ENCODE measurements around the gene PPM1N.

PPM1N gene

GRCh38 chr19:45464274-45464673 lies 34.0 kb upstream of the PPM1N start:
- Histone ChIP-seq H3K4me3 (replicated peaks; ENCODE audit: insufficient read depth, low read length) (no peak overlapping the region), H3K27me3 (ENCODE audit: insufficient read depth, poor library complexity, severe bottlenecking) (no peaks in the 10 kb centered on the region), H3K27ac (replicated peaks) (no peak overlapping the region)
- TF ChIP-seq, protein P1, sequence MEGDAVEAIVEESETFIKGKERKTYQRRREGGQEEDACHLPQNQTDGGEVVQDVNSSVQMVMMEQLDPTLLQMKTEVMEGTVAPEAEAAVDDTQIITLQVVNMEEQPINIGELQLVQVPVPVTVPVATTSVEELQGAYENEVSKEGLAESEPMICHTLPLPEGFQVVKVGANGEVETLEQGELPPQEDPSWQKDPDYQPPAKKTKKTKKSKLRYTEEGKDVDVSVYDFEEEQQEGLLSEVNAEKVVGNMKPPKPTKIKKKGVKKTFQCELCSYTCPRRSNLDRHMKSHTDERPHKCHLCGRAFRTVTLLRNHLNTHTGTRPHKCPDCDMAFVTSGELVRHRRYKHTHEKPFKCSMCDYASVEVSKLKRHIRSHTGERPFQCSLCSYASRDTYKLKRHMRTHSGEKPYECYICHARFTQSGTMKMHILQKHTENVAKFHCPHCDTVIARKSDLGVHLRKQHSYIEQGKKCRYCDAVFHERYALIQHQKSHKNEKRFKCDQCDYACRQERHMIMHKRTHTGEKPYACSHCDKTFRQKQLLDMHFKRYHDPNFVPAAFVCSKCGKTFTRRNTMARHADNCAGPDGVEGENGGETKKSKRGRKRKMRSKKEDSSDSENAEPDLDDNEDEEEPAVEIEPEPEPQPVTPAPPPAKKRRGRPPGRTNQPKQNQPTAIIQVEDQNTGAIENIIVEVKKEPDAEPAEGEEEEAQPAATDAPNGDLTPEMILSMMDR (IDR thresholded peaks at IDR 0.05; ENCODE audit: insufficient read depth, low read length): no peak
- no peak for TF ChIP-seq GABPA (IDR thresholded peaks at IDR 0.05; ENCODE audit: low read depth)
- no peak for TF ChIP-seq REST (IDR thresholded peaks at IDR 0.05; ENCODE audit: insufficient replicate concordance, low read depth)
- no peak for TF ChIP-seq POLR2AphosphoS5 (IDR thresholded peaks at IDR 0.05; ENCODE audit: low read depth)
- no peak for TF ChIP-seq SPI1 (IDR thresholded peaks at IDR 0.05; ENCODE audit: borderline replicate concordance, low read depth)
- DNase-seq (ENCODE audit: low read depth in 1 of 2, low spot score in 1 of 2): no peak

DNA sequence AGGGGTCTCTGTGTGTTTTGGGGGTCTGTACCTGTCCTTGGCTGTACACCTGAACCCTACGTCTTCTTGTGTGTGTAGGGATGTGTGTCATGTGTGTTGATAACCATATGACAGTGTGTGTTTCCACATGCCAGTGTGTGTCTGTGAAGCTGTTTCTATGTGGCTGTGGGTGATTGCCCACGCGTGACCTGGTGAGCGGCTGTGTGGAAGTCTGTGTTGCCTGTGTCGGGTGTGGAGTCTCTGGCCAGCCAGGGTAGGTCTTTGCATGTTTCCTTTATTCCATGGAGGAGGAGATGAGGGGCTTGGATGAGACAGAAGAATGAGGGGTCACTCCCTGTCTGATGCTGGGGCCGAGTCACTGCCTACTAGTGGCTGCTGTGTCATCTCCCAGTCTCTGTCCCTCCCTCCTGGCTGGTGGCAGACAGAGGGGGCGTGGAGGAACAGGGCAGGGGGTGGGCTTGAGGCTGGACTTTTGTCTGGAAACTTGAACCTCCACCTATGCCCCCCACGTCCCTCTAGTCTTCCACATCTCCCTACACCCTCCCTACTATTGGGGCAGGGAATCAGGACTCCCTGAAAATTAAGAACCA lies 33.3 kb upstream of the PPM1N start:
- H3K27ac ChIP-seq (replicated peaks): no peak overlapping the region; the same call in 1 of the 2 replicates
- no peak overlapping the region for H3K4me3 ChIP-seq (replicated peaks; ENCODE audit: insufficient read depth, low read length)
- DNase-seq (ENCODE audit: low read depth in 1 of 2, low spot score in 1 of 2): no peak
- TF ChIP-seq GABPA (IDR thresholded peaks at IDR 0.05; ENCODE audit: low read depth) (no peak), SPI1 (IDR thresholded peaks at IDR 0.05; ENCODE audit: borderline replicate concordance, low read depth) (no peak), POLR2AphosphoS5 (IDR thresholded peaks at IDR 0.05; ENCODE audit: low read depth) (no peak), REST (IDR thresholded peaks at IDR 0.05; ENCODE audit: insufficient replicate concordance, low read depth) (no peak)
- TF ChIP-seq, protein P1 (IDR thresholded peaks at IDR 0.05; ENCODE audit: insufficient read depth, low read length): no peak
- no peaks in the 10 kb centered on the region for H3K27me3 ChIP-seq (ENCODE audit: insufficient read depth, poor library complexity, severe bottlenecking)

DNA sequence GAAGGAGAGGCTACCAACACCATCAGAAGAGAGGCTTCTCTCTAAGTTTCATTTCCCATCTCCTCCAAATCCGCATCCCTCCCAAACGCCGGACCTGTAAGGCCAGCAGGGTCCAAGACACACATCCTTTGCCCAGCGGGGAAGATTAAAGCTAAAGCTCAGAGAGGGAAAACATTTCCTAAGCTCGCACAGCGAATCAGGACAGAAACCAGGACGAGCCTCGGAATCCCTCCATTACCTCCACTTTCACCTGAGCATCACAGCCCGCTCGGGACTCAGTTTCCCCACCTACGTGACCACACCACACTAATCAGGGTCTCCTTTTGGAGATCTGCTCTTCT lies 31.2 kb upstream of the PPM1N start:
- H3K27ac ChIP-seq (replicated peaks): peak overlapping the region; percentile 97
- TF ChIP-seq REST (IDR thresholded peaks at IDR 0.05; ENCODE audit: insufficient replicate concordance, low read depth): no peak
- no peak for TF ChIP-seq GABPA (IDR thresholded peaks at IDR 0.05; ENCODE audit: low read depth)
- TF ChIP-seq, protein P1 (IDR thresholded peaks at IDR 0.05; ENCODE audit: insufficient read depth, low read length): no peak
- no peak for TF ChIP-seq SPI1 (IDR thresholded peaks at IDR 0.05; ENCODE audit: borderline replicate concordance, low read depth)
- TF ChIP-seq POLR2AphosphoS5 (IDR thresholded peaks at IDR 0.05; ENCODE audit: low read depth): no peak
- no peak for DNase-seq (ENCODE audit: low read depth in 1 of 2, low spot score in 1 of 2)
- H3K27me3 ChIP-seq (ENCODE audit: insufficient read depth, poor library complexity, severe bottlenecking): no peaks in the 10 kb centered on the region
- H3K4me3 ChIP-seq (replicated peaks; ENCODE audit: insufficient read depth, low read length): peak overlapping the region; percentile 52
